ENCODE data around the gene NDUFS2. TPM values are rescaled to one million over a fixed set of nuclear protein-coding genes. Genes with fewer than 3 reads are reported as not detected.
A peak's percentile ranks its signal among the peaks of the same experiment; 100 is the strongest.

NDUFS2 gene
- 39.1 and 40.2 TPM in 2 replicates for polyA plus RNA-seq (2013)

GRCh38 chr1:161201836-161202712 lies at the start of gene NDUFS2:
NDUFS2 (plus strand) TSS chr1:161202367; CDS start chr1:161202386, 19 bp downstream.
- peak within 1 kb of the TSS; percentile 79 for H3K4me2 ChIP-seq (ENCODE audit: low read length)
- peak within 1 kb of the TSS; percentile 94 for H3K9ac ChIP-seq (ENCODE audit: low read length)
- H3K27me3 ChIP-seq (ENCODE audit: insufficient read depth, low read length), result no peaks in the 10 kb centered on the region
- H4K12ac ChIP-seq (ENCODE audit: low read depth, low read length), result peak within 1 kb of the TSS; percentile 96
- peak within 1 kb of the TSS; percentile 73 for H2AFZ ChIP-seq (ENCODE audit: insufficient read depth, low read length, poor library complexity)
- H2BK12ac ChIP-seq (ENCODE audit: low read length), result peak within 1 kb of the TSS; percentile 7
- peak within 1 kb of the TSS; percentile 30 for H2AK5ac ChIP-seq (ENCODE audit: low read length)
- H3K4me1 ChIP-seq (ENCODE audit: control insufficient read depth in 1 of 2, insufficient read depth in 2 of 2, low read length in 2 of 2), result peaks cover 27 to 31% of the 10 kb centered on the region in 2 experiments
- peak within 1 kb of the TSS; percentile 97 for H4K8ac ChIP-seq (ENCODE audit: low read depth, low read length)
- H3K79me2 ChIP-seq (ENCODE audit: control insufficient read depth, insufficient read depth, low read length, poor library complexity), result peaks cover 6% of the 10 kb centered on the region
- peak within 1 kb of the TSS; percentile 89 for H4K91ac ChIP-seq (ENCODE audit: low read depth, low read length)
- H3K4ac ChIP-seq (ENCODE audit: low read depth, low read length), result peak within 1 kb of the TSS; percentile 53
- no peaks in the 10 kb centered on the region for H3K9me3 ChIP-seq (ENCODE audit: insufficient read depth, low read depth, low read length)
- DNase-seq, result peak; percentile 100
- peak within 1 kb of the TSS; percentile 89 for H2BK120ac ChIP-seq (ENCODE audit: insufficient read depth, low read length, poor library complexity)
- peak within 1 kb of the TSS; percentile 75 for H3K4me3 ChIP-seq (ENCODE audit: low read depth, low read length)
- peak within 1 kb of the TSS; percentile 80 for H2BK5ac ChIP-seq (ENCODE audit: low read depth, low read length, poor library complexity)
- H3K18ac ChIP-seq (ENCODE audit: low read length), result peak within 1 kb of the TSS; percentile 90
- peak within 1 kb of the TSS; percentile 56 for H3K27ac ChIP-seq (ENCODE audit: low read depth, low read length)
- peaks cover 14% of the 10 kb centered on the region for H3K79me1 ChIP-seq (ENCODE audit: low read length)
- no CpG with 5 or more reads among the region's 53 CpGs for WGBS (ENCODE audit: extremely low coverage, insufficient coverage, insufficient read length)
- H3K36me3 ChIP-seq (ENCODE audit: control insufficient read depth in 1 of 2, insufficient read depth in 2 of 2, low read length in 2 of 2), result peaks cover 8 to 9% of the 10 kb centered on the region in 2 experiments
- peak within 1 kb of the TSS; percentile 90 for H3K14ac ChIP-seq (ENCODE audit: low read length)
- H3K23ac ChIP-seq (ENCODE audit: low read length), result no peak within 1 kb of the TSS

- H3K23ac ChIP-seq (ENCODE audit: low read length), result no peak overlapping the region
- WGBS (ENCODE audit: extremely low coverage, insufficient coverage, insufficient read length), result no CpG with 5 or more reads among the region's 9 CpGs
- no peak overlapping the region for H2BK120ac ChIP-seq (ENCODE audit: insufficient read depth, low read length, poor library complexity)
- peaks cover 2 to 4% of the 10 kb centered on the region in 2 experiments for H3K4me1 ChIP-seq (ENCODE audit: control insufficient read depth in 1 of 2, insufficient read depth in 2 of 2, low read length in 2 of 2)
- H2BK12ac ChIP-seq (ENCODE audit: low read length), result no peak overlapping the region
- H3K27ac ChIP-seq (ENCODE audit: low read depth, low read length), result no peak overlapping the region
- peak overlapping the region; percentile 46 for H3K4me2 ChIP-seq (ENCODE audit: low read length)
- no peak overlapping the region for H3K9ac ChIP-seq (ENCODE audit: low read length)
- no peak overlapping the region for H3K4me3 ChIP-seq (ENCODE audit: low read depth, low read length)
- no peaks in the 10 kb centered on the region for H3K27me3 ChIP-seq (ENCODE audit: insufficient read depth, low read length)
- peaks cover 5% of the 10 kb centered on the region for H3K79me2 ChIP-seq (ENCODE audit: control insufficient read depth, insufficient read depth, low read length, poor library complexity)
- no peak overlapping the region for H4K91ac ChIP-seq (ENCODE audit: low read depth, low read length)
- H3K9me3 ChIP-seq (ENCODE audit: insufficient read depth, low read depth, low read length), result no peaks in the 10 kb centered on the region
- no peak overlapping the region for H3K18ac ChIP-seq (ENCODE audit: low read length)
- H4K12ac ChIP-seq (ENCODE audit: low read depth, low read length), result no peak overlapping the region
- H2BK5ac ChIP-seq (ENCODE audit: low read depth, low read length, poor library complexity), result no peak overlapping the region
- H2AFZ ChIP-seq (ENCODE audit: insufficient read depth, low read length, poor library complexity), result no peak overlapping the region
- H3K79me1 ChIP-seq (ENCODE audit: low read length), result peaks cover 6% of the 10 kb centered on the region
- H3K36me3 ChIP-seq (ENCODE audit: control insufficient read depth in 1 of 2, insufficient read depth in 2 of 2, low read length in 2 of 2), result peaks cover 3 to 10% of the 10 kb centered on the region in 2 experiments
- peak overlapping the region; percentile 84 for H4K8ac ChIP-seq (ENCODE audit: low read depth, low read length)
- no peak overlapping the region for H3K14ac ChIP-seq (ENCODE audit: low read length)
- no peak overlapping the region for H2AK5ac ChIP-seq (ENCODE audit: low read length)
- peak in 1 of 2 donors; percentile 37 for DNase-seq
- H3K4ac ChIP-seq (ENCODE audit: low read depth, low read length), result no peak overlapping the region
Observed at GRCh38 chr1:161153176-161153575, 49.0 kb upstream of the NDUFS2 start.

DNA sequence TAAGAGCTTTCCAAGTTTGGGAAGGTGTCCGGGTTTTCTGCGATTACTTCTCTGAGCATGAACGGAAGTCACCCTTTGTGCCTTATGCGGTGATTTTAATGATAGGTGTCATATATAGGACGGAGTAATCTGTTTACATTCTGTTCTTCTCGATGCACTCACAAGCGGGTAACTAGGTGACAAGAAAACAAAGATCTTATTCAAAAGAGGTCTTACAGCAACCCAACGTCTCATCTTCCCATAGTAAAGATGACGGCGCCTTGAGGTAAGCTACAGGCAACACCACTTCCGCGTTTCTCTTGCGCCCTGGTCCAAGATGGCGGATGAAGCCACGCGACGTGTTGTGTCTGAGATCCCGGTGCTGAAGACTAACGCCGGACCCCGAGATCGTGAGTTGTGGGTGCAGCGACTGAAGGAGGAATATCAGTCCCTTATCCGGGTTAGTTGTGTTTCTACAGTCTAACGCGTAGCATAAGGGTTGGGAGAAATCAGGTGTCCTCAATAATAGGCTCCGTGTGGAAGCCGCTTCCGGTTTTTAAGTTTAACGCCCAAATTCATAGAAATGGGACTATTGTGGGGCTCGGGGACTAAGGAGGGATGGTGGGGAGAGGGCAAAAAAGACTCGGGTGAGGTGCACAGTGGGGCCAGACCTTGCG lies 48.4 kb upstream of the NDUFS2 start, which contains the start of gene UFC1:
Gene UFC1, plus strand, starts transcription at position 297 of the 656 bp plus-strand sequence. Its CDS starts 20 bp downstream, at position 317.
- H4K12ac ChIP-seq (ENCODE audit: low read depth, low read length), result peak within 1 kb of the TSS; percentile 99
- peak within 1 kb of the TSS; percentile 98 for H2AFZ ChIP-seq (ENCODE audit: insufficient read depth, low read length, poor library complexity)
- no peaks in the 10 kb centered on the region for H3K27me3 ChIP-seq (ENCODE audit: insufficient read depth, low read length)
- H3K18ac ChIP-seq (ENCODE audit: low read length), result peak within 1 kb of the TSS; percentile 97
- peak within 1 kb of the TSS; percentile 59 for H2BK12ac ChIP-seq (ENCODE audit: low read length)
- H2BK5ac ChIP-seq (ENCODE audit: low read depth, low read length, poor library complexity), result peak within 1 kb of the TSS; percentile 95
- peaks cover 6% of the 10 kb centered on the region for H3K79me1 ChIP-seq (ENCODE audit: low read length)
- H3K79me2 ChIP-seq (ENCODE audit: control insufficient read depth, insufficient read depth, low read length, poor library complexity), result peaks cover 5% of the 10 kb centered on the region
- H3K4me3 ChIP-seq (ENCODE audit: low read depth, low read length), result peak within 1 kb of the TSS; percentile 75
- peak within 1 kb of the TSS; percentile 94 for H3K14ac ChIP-seq (ENCODE audit: low read length)
- peak within 1 kb of the TSS; percentile 67 for H3K9ac ChIP-seq (ENCODE audit: low read length)
- H3K4me1 ChIP-seq (ENCODE audit: control insufficient read depth in 1 of 2, insufficient read depth in 2 of 2, low read length in 2 of 2), result peaks cover 3 to 4% of the 10 kb centered on the region in 2 experiments
- H3K4me2 ChIP-seq (ENCODE audit: low read length), result peak within 1 kb of the TSS; percentile 65
- H3K23ac ChIP-seq (ENCODE audit: low read length), result no peak within 1 kb of the TSS
- H2AK5ac ChIP-seq (ENCODE audit: low read length), result peak within 1 kb of the TSS; percentile 79
- H3K36me3 ChIP-seq (ENCODE audit: control insufficient read depth in 1 of 2, insufficient read depth in 2 of 2, low read length in 2 of 2), result peaks cover 4 to 17% of the 10 kb centered on the region in 2 experiments
- no CpG with 5 or more reads among the region's 33 CpGs for WGBS (ENCODE audit: extremely low coverage, insufficient coverage, insufficient read length)
- peak within 1 kb of the TSS; percentile 96 for H2BK120ac ChIP-seq (ENCODE audit: insufficient read depth, low read length, poor library complexity)
- DNase-seq, result peak; percentile 91 to 94
- H3K9me3 ChIP-seq (ENCODE audit: insufficient read depth, low read depth, low read length), result no peaks in the 10 kb centered on the region
- peak within 1 kb of the TSS; percentile 97 for H4K91ac ChIP-seq (ENCODE audit: low read depth, low read length)
- H3K27ac ChIP-seq (ENCODE audit: low read depth, low read length), result peak within 1 kb of the TSS; percentile 81
- H3K4ac ChIP-seq (ENCODE audit: low read depth, low read length), result peak within 1 kb of the TSS; percentile 77
- H4K8ac ChIP-seq (ENCODE audit: low read depth, low read length), result peak within 1 kb of the TSS; percentile 99

GRCh38 chr1:161157867-161158266 lies 44.3 kb upstream of the NDUFS2 start:
- H2BK12ac ChIP-seq (ENCODE audit: low read length), result no peak overlapping the region
- H2AK5ac ChIP-seq (ENCODE audit: low read length), result no peak overlapping the region
- peaks cover 11 to 13% of the 10 kb centered on the region in 2 experiments for H3K4me1 ChIP-seq (ENCODE audit: control insufficient read depth in 1 of 2, insufficient read depth in 2 of 2, low read length in 2 of 2)

More at GRCh38 chr1:161157867-161158266, 44.3 kb upstream of the NDUFS2 start:
- H4K8ac ChIP-seq (ENCODE audit: low read depth, low read length), result no peak overlapping the region
- no peak overlapping the region for H3K18ac ChIP-seq (ENCODE audit: low read length)
- no peak overlapping the region for H3K4me2 ChIP-seq (ENCODE audit: low read length)
- WGBS (ENCODE audit: extremely low coverage, insufficient coverage, insufficient read length), result no CpG with 5 or more reads among the region's 1 CpG
- peaks cover 20 to 43% of the 10 kb centered on the region in 2 experiments for H3K36me3 ChIP-seq (ENCODE audit: control insufficient read depth in 1 of 2, insufficient read depth in 2 of 2, low read length in 2 of 2)
- no peak overlapping the region for H3K23ac ChIP-seq (ENCODE audit: low read length)
- H3K79me1 ChIP-seq (ENCODE audit: low read length), result peaks cover 14% of the 10 kb centered on the region
- H3K27me3 ChIP-seq (ENCODE audit: insufficient read depth, low read length), result no peaks in the 10 kb centered on the region
- no peak overlapping the region for H3K4ac ChIP-seq (ENCODE audit: low read depth, low read length)
- no peak overlapping the region for H3K9ac ChIP-seq (ENCODE audit: low read length)
- peaks cover 2% of the 10 kb centered on the region for H3K9me3 ChIP-seq (ENCODE audit: insufficient read depth, low read depth, low read length)
- no peak for DNase-seq
- no peak overlapping the region for H2BK5ac ChIP-seq (ENCODE audit: low read depth, low read length, poor library complexity)
- H3K79me2 ChIP-seq (ENCODE audit: control insufficient read depth, insufficient read depth, low read length, poor library complexity), result peaks cover 12% of the 10 kb centered on the region
- H2AFZ ChIP-seq (ENCODE audit: insufficient read depth, low read length, poor library complexity), result no peak overlapping the region
- no peak overlapping the region for H4K91ac ChIP-seq (ENCODE audit: low read depth, low read length)
- H4K12ac ChIP-seq (ENCODE audit: low read depth, low read length), result no peak overlapping the region
- no peak overlapping the region for H2BK120ac ChIP-seq (ENCODE audit: insufficient read depth, low read length, poor library complexity)
- H3K4me3 ChIP-seq (ENCODE audit: low read depth, low read length), result no peak overlapping the region
- no peak overlapping the region for H3K27ac ChIP-seq (ENCODE audit: low read depth, low read length)
- no peak overlapping the region for H3K14ac ChIP-seq (ENCODE audit: low read length)
